ENCODE data around the gene P2RX3. TPM values are rescaled to one million over a fixed set of nuclear protein-coding genes. Genes with fewer than 3 reads are reported as not detected.

The P2RX3 gene
- 0.09 to 0.40 TPM (median 0.21 TPM) in 5 replicates for total RNA-seq (2022; extraction: Qiagen RNA extraction; ENCODE audit: low read depth)

DNA sequence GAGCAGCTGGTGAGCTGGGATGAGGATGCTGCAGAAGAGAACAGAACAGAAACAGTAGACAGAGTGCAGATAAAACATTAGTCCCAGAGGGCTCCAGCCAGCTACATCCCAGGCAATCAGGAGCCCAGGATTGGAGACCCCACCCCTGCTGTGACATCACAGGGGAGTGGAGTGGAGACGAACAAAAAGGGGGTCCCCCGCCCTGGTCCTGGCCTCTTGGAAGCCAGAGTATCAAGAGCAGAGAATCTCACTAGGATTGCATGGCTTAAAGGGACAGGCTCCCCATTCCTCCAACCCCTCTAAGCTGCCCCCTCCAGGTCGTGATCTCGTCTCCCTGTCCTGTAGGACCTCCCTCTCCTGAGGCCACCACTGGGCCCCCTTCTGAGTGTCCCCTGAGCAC, at the start of gene P2RX3:
TSS of gene P2RX3 (plus strand) at position 211 of the 400 bp plus-strand sequence. CDS start 199 bp downstream, outside the sequence.

GRCh38 chr11:57324886-57325734, 13.0 kb upstream of the P2RX3 start, which contains the start of gene TNKS1BP1:
Gene TNKS1BP1 (minus strand): TSS chr11:57324952. CDS start chr11:57321885, 3,067 bp downstream.

GRCh38 chr11:57335343-57336110, 2.6 kb upstream of the P2RX3 start, which contains the start of gene SSRP1:
Gene SSRP1 (minus strand): TSS chr11:57335892. CDS start chr11:57335121, 771 bp downstream.

GRCh38 chr11:57380975-57381374, 42.8 kb downstream of the P2RX3 start, which contains the start of gene PRG3:
Gene PRG3 (minus strand): TSS chr11:57381150. CDS start chr11:57380708, 442 bp downstream.

GRCh38 chr11:57390535-57390934, 52.4 kb downstream of the P2RX3 start, which contains the start of gene PRG2:
Gene PRG2 (minus strand): TSS chr11:57390650. CDS start chr11:57389944, 706 bp downstream.

Other genes with a start within 250 kb of the P2RX3 start
- 0.02 TPM in 1 of 5 replicates, not detected in the others for gene LRRC55, start 156.4 kb upstream of the P2RX3 start, total RNA-seq (2022; extraction: Qiagen RNA extraction; ENCODE audit: low read depth)
- 0.06 to 0.20 TPM (median 0.11 TPM) in 5 replicates for gene APLNR, start 101.1 kb upstream of the P2RX3 start, total RNA-seq (2022; extraction: Qiagen RNA extraction; ENCODE audit: low read depth)
- gene TNKS1BP1, start 13.4 kb upstream of the P2RX3 start, total RNA-seq (2022; extraction: Qiagen RNA extraction; ENCODE audit: low read depth): 76.9 to 95.8 TPM (median 85.7 TPM) in 5 replicates
- 227 to 261 TPM (median 240 TPM) in 5 replicates for gene SSRP1, start 2.5 kb upstream of the P2RX3 start, total RNA-seq (2022; extraction: Qiagen RNA extraction; ENCODE audit: low read depth)
- not detected in 5 replicates for gene PRG3, start 42.8 kb downstream of the P2RX3 start, total RNA-seq (2022; extraction: Qiagen RNA extraction; ENCODE audit: low read depth)
- gene PRG2, start 52.3 kb downstream of the P2RX3 start, total RNA-seq (2022; extraction: Qiagen RNA extraction; ENCODE audit: low read depth): not detected in 5 replicates
- gene SLC43A3, start 88.8 kb downstream of the P2RX3 start, total RNA-seq (2022; extraction: Qiagen RNA extraction; ENCODE audit: low read depth): 0.44 to 0.86 TPM (median 0.61 TPM) in 5 replicates
- gene RTN4RL2, start 122.2 kb downstream of the P2RX3 start, total RNA-seq (2022; extraction: Qiagen RNA extraction; ENCODE audit: low read depth): 75.3 to 131 TPM (median 110 TPM) in 5 replicates
- gene SLC43A1, start 177.3 kb downstream of the P2RX3 start, total RNA-seq (2022; extraction: Qiagen RNA extraction; ENCODE audit: low read depth): 2.6 to 3.9 TPM (median 3.3 TPM) in 5 replicates
- 154 to 181 TPM (median 169 TPM) in 5 replicates for gene TIMM10, start 192.4 kb downstream of the P2RX3 start, total RNA-seq (2022; extraction: Qiagen RNA extraction; ENCODE audit: low read depth)
- gene SMTNL1, start 199.2 kb downstream of the P2RX3 start, total RNA-seq (2022; extraction: Qiagen RNA extraction; ENCODE audit: low read depth): not detected in 5 replicates
- 25.8 to 32.3 TPM (median 27.7 TPM) in 5 replicates for gene UBE2L6, start 229.3 kb downstream of the P2RX3 start, total RNA-seq (2022; extraction: Qiagen RNA extraction; ENCODE audit: low read depth)

Measured in A549 treated with DMSO at 1 μM for 4 hours (cell line).